Adrenal gland (tissue), 12 donors: Measurements from ENCODE around the gene PTGR2. TPM values are rescaled to one million over a fixed set of nuclear protein-coding genes. Genes with fewer than 3 reads are reported as not detected.

Source experiments
- DNase-seq, 7 donors: peaks; one replicate each; pipeline ENCODE4 v3.0.0-alpha.2; 2019 to 2020
- H3K27ac ChIP-seq, 5 donors: fragments of 200-600 bp; sonication (generic) in 4 of 5; 1 replicate in 3 of 5; 2 replicates in 2 of 5; pipeline versions ENCODE4 v1.5.1 to v1.8.0; 2016 to 2020; ENCODE audit warnings: mild to moderate bottlenecking in 1 of 5
- H3K27me3 ChIP-seq: fragments of 200-600 bp; 2 replicates; pipeline ENCODE4 v1.8.0; 2021
- H3K36me3 ChIP-seq, 2 donors: fragments of 200-600 bp; replicated peaks in 1 of 2; 1 replicate in 1 of 2; 2 replicates in 1 of 2; pipeline versions ENCODE4 v1.5.1 to v1.8.0; 2018 to 2022
- H3K4me1 ChIP-seq, 2 donors: fragments of 200-600 bp; replicated peaks in 1 of 2; 1 replicate in 1 of 2; 2 replicates in 1 of 2; pipeline versions ENCODE4 v1.5.1 to v1.8.0; 2018 to 2021
- H3K4me3 ChIP-seq, 4 donors: fragments of 200-600 bp; sonication (generic) in 3 of 4; one replicate each; pipeline ENCODE4 v1.5.1; 2016 to 2018
- H3K9me3 ChIP-seq, 3 donors: fragments of 200-600 bp; sonication (generic) in 1 of 3; replicated peaks in 1 of 3; 1 replicate in 2 of 3; 2 replicates in 1 of 3; pipeline versions ENCODE4 v1.5.1 to v1.8.0; 2016 to 2021
- POLR2A ChIP-seq, 2 donors: fragments of 450-650 bp; IDR thresholded peaks; one replicate each; pipeline ENCODE4 v1.6.1; 2017; ENCODE audit warnings: antibody characterized with exemption in 2 of 2, mild to moderate bottlenecking in 2 of 2, moderate library complexity in 1 of 2
- WGBS, 4 donors: extraction: QIAGEN DNeasy Blood & Tissue Kit in 2 of 4; methylation state at CpG; one replicate each; pipeline versions ENCODE4 v1.1.5 to v1.1.7; 2013 to 2017; 5-methylcytosine and 5-hydroxymethylcytosine counted together
- intact Hi-C, 2 donors: fragments of 100-400 bp; cut with DNase I; formaldehyde crosslinking; loops; one replicate each; pipeline versions ENCODE4 v1.14.1 to v1.15.0; 2022 to 2023
- polyA plus RNA-seq, 3 donors: library from polyadenylated mRNA; stranded (reverse); fragments of 200-250 nt in 2 of 3; fragments of 350-450 nt in 1 of 3; fragmentation: Illumina TruSeq in 1 of 3; extraction: RNeasy Lipid Tissue Mini Kit (QIAGEN cat#74804) in 1 of 3; gene quantifications; one replicate each; pipeline ENCODE4 v1.2.3, GENCODE V29; 2013 to 2014
- total RNA-seq, 9 donors: library from RNA; depleted of rRNA in 4 of 9; stranded (reverse); fragments of >200 nt in 4 of 9; fragments of 120-200 nt in 1 of 9; fragmentation: NEBNext Ultra II Directional in 1 of 9; extraction: Animal tissue kit (Norgen Biotek cat#: 25700) in 1 of 9; gene quantifications; one replicate each; pipeline versions ENCODE4 v1.1.0 to v1.2.4, GENCODE V29; 2013 to 2023
- TF ChIP-seq, protein P1 (sequence below), 6 experiments: fragments of 450-650 bp in 4 of 6; fragments of 200-600 bp in 2 of 6; sonication (generic) in 1 of 6; IDR thresholded peaks; 1 replicate in 5 of 6; 2 replicates in 1 of 6; pipeline versions ENCODE4 v1.5.1 to v1.8.0; 2016 to 2021; ENCODE audit warnings: antibody characterized with exemption in 6 of 6, mild to moderate bottlenecking in 2 of 6, moderate library complexity in 1 of 6
- donor health status: healthy with polysubstance abuse.
- donor health status: Bipolar disorder and iron deficiency.
- donor health status: DM: yes; HTN: yes; CAD: no.
- donor health status: DM: no; HTN: no; CAD: no.
- donor health status: DM: no; HTN: no; CAD: no.
- donor health status: DM: yes; HTN: yes; CAD: no.

PTGR2 gene
- total and polyA plus RNA-seq, 12 donors = 8.8 to 43.7 (median 17.3) TPM

DNA sequence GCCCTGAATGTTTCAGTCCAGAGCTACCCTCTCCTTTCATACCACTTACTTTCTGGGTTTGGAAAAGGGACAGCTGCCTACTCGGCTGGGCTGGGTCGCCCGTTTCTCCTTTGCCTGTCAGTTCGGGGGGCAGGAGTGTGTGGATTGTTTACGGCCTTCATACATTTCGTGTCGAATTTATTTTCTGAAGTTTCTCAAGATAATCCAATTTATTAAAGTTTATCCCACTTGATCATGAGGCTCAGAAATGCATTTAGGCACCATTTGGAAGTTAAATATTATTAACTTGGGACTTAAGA is 35.6 kb downstream of the PTGR2 start:
- Histone ChIP-seq H3K4me3 (peak overlapping the region; percentile 70 to 93 (median 84)), H3K27me3 (no peaks in the 10 kb centered on the region), H3K4me1 (peaks cover 18 to 43% of the 10 kb centered on the region in 2 donors), H3K9me3 (no peaks in the 10 kb centered on the region), H3K27ac (peak overlapping the region; percentile 81 to 98 (median 87)), H3K36me3 (no peaks in the 10 kb centered on the region)
- WGBS, 4 donors = 1% methylated on average over 7 of the region's 7 CpGs
- no peak for DNase-seq
- intact Hi-C loops = no loop called here
- TF ChIP-seq, protein P1, sequence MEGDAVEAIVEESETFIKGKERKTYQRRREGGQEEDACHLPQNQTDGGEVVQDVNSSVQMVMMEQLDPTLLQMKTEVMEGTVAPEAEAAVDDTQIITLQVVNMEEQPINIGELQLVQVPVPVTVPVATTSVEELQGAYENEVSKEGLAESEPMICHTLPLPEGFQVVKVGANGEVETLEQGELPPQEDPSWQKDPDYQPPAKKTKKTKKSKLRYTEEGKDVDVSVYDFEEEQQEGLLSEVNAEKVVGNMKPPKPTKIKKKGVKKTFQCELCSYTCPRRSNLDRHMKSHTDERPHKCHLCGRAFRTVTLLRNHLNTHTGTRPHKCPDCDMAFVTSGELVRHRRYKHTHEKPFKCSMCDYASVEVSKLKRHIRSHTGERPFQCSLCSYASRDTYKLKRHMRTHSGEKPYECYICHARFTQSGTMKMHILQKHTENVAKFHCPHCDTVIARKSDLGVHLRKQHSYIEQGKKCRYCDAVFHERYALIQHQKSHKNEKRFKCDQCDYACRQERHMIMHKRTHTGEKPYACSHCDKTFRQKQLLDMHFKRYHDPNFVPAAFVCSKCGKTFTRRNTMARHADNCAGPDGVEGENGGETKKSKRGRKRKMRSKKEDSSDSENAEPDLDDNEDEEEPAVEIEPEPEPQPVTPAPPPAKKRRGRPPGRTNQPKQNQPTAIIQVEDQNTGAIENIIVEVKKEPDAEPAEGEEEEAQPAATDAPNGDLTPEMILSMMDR (IDR thresholded peaks at IDR 0.05) = no peak
- no peak for TF ChIP-seq POLR2A (IDR thresholded peaks at IDR 0.05)

- H3K36me3 ChIP-seq = peaks cover 0 to under 1% of the 10 kb centered on the region in 2 donors
- peak overlapping the region in 2 of 4 donors; percentile 87 to 93 for H3K4me3 ChIP-seq
- WGBS, 4 donors = 21 to 29% (median 27%) methylated on average over 7 of the region's 7 CpGs
- H3K27me3 ChIP-seq = no peaks in the 10 kb centered on the region
- peak overlapping the region; percentile 81 to 98 (median 87) for H3K27ac ChIP-seq
- DNase-seq = no peak
- H3K4me1 ChIP-seq = peaks cover 18 to 43% of the 10 kb centered on the region in 2 donors
- no peaks in the 10 kb centered on the region for H3K9me3 ChIP-seq
- TF ChIP-seq, protein P1 (IDR thresholded peaks at IDR 0.05) = no peak
- TF ChIP-seq POLR2A (IDR thresholded peaks at IDR 0.05) = no peak
- intact Hi-C loops = no loop called here
Measured at GRCh38 chr14:73887694-73888459, 36.2 kb downstream of the PTGR2 start.

DNA sequence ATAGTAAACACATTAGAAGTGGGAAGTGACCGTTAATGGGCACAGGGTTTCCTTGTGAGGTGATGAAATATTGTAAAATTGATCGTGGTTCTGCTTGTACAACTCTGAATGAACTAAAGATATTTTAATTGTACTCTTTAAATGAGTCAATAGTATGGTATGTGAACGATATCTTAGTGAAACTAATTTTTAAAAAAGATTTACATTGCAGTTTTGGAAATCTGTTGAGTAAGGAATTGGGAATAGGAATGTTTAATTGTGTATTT is 36.8 kb downstream of the PTGR2 start:
- no peaks in the 10 kb centered on the region for H3K9me3 ChIP-seq
- H3K4me3 ChIP-seq = peak overlapping the region in 1 of 4 donors; percentile 93
- no peak for TF ChIP-seq POLR2A (IDR thresholded peaks at IDR 0.05)
- TF ChIP-seq, protein P1 (IDR thresholded peaks at IDR 0.05) = no peak
- H3K27me3 ChIP-seq = no peaks in the 10 kb centered on the region
- no peak for DNase-seq
- 29 to 50% (median 42%) methylated on average over 3 of the region's 3 CpGs for WGBS, 4 donors
- peak overlapping the region in 2 of 5 donors; percentile 87 to 95 for H3K27ac ChIP-seq
- peaks cover 0 to 5% of the 10 kb centered on the region in 2 donors for H3K36me3 ChIP-seq
- intact Hi-C loops = no loop called here
- peaks cover 18 to 43% of the 10 kb centered on the region in 2 donors for H3K4me1 ChIP-seq

DNA sequence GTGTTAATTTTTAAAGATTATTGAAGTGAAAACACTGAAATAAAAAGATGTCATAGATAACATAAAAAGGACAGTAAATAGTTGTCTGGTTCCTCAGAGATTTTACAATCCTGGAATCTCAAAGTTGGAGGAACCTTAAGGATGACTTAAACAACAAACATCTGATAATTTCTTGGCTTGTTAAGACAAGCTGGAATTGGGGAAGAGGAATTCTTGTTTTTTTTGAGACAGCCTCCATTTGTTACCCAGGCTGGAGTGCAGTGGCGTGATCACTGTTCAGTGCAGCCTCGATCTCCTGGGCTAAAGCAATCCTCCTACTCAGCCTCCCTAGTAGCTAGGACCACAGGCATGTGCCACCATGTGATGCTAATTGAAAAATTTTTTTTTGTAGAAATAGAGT is 37.3 kb downstream of the PTGR2 start:
- no peak for DNase-seq
- 79 to 93% (median 89%) methylated on average over 2 of the region's 2 CpGs for WGBS, 4 donors
- peaks cover 18 to 39% of the 10 kb centered on the region in 2 donors for H3K4me1 ChIP-seq
- H3K27me3 ChIP-seq = no peaks in the 10 kb centered on the region
- TF ChIP-seq, protein P1 (IDR thresholded peaks at IDR 0.05) = no peak
- TF ChIP-seq POLR2A (IDR thresholded peaks at IDR 0.05) = no peak
- H3K27ac ChIP-seq = no peak overlapping the region
- H3K9me3 ChIP-seq = no peaks in the 10 kb centered on the region
- intact Hi-C loops = no loop called here
- H3K36me3 ChIP-seq = peaks cover 0 to 11% of the 10 kb centered on the region in 2 donors
- H3K4me3 ChIP-seq = no peak overlapping the region
